NCI-H446 treated with DMSO at 0.1 percent for 48 hours (cell line): Measurements from ENCODE around the gene PGLYRP4.

Experiments used
- DNase-seq: peaks from one replicate; lab custom pipeline; 2025; lab: John Stamatoyannopoulos, UW

PGLYRP4 gene

DNA sequence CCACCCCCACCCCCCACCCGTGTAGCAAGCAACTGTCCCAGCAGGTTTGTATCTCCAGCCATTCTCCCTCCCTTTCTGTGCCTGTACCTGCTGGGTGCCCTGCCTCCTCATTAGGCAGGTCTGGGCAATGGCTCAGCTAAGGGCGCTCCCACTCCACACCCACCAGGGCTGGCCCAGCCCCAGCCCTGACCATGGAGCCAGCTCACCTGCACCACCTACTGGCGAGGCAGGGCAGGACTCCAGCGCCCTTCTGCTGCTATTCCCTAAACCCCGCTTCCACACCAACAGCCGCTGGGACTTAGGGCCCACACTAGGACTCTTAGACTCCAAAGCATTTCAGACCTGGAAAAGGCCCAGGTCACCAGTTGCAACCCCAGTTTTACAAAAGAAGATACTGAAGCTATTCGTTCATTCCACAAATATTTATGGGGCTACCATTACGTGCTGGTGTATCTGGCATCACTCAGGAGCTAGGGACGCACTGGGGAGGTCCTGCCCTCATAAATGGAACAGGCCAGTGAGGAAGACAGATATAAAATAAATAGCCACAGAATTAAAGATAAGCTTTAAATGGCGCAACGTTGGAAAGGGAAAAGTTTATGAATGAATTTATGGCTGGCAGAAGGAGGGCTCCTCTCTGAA is 59.9 kb downstream of the PGLYRP4 start:
- no peak for DNase-seq
